Brain pericyte (primary cell): ENCODE results near the gene MPC2.

Experiments
- DNase-seq: peaks from one replicate; pipeline ENCODE4 v3.0.0-alpha.2; 2012; ENCODE audit warnings: low read depth, low spot score

Gene MPC2

GRCh38 chr1:167936930-167937708 is at the start of gene MPC2:
MPC2 (minus strand) TSS chr1:167937072; CDS start chr1:167935841, 1,231 bp downstream.
- DNase-seq: peak; percentile 21

DNA sequence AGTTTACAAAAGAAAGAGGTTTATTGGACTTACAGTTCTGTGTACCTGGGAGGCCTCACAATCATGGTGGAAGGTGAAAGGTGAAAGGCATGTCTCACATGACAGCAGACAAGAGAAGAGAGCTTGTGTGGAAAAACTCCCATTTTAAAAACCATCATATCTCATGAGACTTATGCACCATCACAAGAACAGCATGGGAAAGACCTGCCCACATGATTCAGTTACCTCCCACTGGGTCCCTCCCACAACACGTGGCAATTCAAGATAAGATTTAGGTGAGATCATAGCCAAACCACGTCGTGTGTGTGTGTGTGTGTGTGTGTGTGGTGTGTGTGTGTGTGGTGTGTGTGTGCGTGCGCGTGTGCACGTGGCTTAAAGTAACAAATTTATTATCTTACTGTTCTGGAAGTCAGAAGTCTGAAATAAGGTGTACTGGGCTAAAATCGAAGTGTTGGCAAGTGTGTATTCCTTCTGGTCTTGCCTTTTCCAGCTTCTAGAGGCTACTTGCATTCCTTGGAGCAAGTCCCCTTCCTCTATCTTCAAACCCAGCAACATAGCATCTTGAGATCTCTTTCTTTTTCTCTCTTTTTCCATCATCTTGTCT is 48.1 kb upstream of the MPC2 start:
- no peak for DNase-seq

DNA sequence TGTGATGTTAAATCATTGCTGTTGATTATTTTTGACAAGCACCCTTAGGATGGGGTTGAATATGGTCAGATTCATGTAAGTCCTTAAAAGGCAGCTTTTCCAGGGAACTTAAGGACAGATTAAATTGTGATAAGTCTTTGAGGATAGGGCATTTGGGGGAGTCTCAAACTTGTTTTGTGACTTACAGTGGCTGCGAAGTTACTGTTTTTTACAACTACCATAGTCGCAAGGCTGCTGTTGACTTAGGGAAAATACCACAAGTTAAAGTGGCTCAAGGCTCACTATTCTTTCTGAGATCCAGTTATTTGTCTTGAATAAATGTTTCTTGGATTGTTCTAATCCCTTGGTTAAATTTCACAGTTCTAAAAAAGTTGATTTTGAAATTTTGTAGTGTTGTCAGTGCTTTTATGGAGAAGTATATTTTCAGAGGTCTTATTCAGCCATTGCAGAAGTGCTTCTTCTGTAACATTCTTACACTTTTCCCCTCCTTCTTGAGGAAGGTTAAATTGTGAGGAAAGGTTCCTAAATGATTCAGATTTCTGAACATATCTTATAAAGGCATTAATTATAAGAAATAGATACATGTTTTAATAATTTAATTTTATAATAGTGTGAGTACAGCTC is 47.0 kb upstream of the MPC2 start:
- DNase-seq: no peak

DNA sequence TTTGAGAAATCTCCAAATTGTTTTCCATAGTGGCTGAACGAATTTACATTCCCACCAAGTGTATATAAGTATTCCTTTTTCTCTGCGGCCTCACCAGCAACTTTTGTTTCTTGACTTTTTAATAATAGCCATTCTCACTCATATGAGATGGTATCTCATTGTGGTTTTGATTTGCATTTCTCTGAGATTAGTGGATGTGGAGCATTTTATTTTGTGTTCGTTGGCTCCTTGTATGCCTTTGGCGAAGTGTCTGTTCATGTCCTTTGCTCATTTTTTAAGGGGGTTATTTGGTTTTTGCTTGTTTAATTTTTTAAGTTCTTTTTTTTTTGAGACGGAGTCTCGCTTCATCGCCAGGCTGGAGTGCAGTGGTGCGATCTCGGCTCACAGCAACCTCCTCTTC is 45.1 kb upstream of the MPC2 start:
- DNase-seq: no peak

DNA sequence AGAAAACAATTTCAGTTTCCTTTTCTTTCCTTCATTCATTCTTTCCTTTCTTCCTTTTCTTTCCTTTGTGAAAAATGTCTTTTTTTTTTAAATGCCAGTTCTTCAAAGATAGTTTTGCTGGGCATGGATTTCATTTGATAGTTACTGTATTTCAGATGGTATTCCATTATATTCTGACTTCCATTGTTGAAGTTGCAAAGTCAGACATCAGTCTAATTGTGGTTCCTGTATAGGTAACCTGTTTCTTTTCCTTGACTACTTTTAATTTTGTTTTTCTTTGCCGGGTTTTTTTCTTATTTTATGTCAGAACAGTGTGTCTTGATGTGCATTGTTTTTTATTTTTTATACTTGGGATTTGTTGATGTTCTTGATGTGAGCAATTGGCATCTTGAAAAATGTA is 40.4 kb upstream of the MPC2 start:
- DNase-seq: no peak

DNA sequence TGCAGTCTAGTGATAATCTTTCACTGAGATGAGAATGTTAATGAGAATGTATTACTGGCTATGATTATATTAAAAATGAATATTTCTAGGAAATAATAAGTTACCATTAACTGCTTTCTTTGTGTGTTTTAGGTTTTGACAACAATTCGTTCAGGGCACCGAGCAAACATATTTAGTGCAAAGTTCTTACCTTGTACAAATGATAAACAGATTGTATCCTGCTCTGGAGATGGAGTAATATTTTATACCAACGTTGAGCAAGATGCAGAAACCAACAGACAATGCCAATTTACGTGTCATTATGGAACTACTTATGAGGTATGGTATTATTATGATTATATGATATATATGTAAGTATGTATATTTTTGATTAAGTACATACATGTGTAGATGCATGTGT is 37.8 kb upstream of the MPC2 start:
- no peak for DNase-seq

- no peak for DNase-seq
Measured at GRCh38 chr1:167973832-167974231, 37.0 kb upstream of the MPC2 start.

- DNase-seq: no peak
Measured at GRCh38 chr1:167968569-167968968, 31.7 kb upstream of the MPC2 start.

DNA sequence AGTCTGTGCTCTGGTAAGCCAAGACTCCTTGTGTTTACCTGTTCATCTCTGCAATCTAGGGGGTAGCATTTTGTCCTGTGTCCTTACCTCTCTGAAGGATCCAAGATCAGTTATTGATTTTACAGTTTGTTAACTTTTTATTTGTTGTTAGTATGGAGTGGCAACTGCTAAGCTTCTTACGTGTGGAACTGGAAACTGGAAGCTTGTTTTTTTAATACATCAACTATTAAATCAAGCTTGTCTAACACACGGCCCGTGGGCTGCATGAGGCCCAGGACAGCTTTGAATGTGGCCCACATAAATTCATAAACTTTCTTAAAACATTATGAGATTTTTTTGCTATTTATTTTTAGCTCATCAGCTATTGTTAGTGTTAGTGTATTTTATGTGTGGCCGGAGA is 29.2 kb upstream of the MPC2 start:
- DNase-seq: no peak

GRCh38 chr1:167964646-167965045 is 27.8 kb upstream of the MPC2 start:
- no peak for DNase-seq

GRCh38 chr1:167957710-167958109 is 20.8 kb upstream of the MPC2 start:
- DNase-seq: no peak

DNA sequence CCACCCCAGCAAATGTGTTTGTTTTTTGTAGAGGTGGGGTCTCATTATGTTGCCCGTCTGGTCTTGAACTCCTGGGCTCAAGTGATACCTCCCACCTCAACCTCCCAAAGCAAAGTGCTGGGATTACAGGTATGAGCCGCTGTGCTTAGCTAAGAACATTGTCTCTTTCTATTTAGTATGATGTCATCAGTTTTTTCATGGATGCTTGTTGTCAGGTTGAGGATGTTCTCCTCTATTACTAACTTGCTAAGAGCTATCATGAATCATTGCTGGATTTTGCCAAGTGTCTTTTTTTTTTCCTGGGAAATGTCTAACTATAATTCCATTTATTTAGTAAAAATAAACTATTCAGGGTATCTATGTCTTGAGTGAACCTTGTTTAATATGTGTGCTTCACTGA is 19.0 kb upstream of the MPC2 start:
- DNase-seq: no peak

GRCh38 chr1:167950569-167950968 is 13.7 kb upstream of the MPC2 start:
- no peak for DNase-seq

DNA sequence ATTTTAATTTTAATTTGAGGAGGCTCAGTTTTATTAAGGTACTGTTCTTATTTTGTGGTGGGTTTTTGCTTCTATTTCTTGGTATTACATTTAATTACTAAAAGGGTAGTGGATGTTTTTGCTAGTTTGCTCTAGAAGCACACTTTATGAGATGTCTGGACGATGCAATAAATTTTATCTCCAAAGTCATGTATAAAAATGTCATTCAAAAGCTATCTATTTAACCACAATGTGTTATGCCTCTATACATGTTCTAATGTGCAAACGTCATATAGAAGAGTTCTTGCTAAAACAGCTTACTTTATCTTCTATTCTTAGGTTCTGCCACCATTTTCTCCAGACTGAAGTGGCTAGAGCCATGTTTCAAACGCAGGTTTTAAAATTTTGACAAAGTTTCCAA is 12.9 kb upstream of the MPC2 start:
- DNase-seq: no peak

GRCh38 chr1:167947733-167948132 is 10.9 kb upstream of the MPC2 start:
- no peak for DNase-seq

DNA sequence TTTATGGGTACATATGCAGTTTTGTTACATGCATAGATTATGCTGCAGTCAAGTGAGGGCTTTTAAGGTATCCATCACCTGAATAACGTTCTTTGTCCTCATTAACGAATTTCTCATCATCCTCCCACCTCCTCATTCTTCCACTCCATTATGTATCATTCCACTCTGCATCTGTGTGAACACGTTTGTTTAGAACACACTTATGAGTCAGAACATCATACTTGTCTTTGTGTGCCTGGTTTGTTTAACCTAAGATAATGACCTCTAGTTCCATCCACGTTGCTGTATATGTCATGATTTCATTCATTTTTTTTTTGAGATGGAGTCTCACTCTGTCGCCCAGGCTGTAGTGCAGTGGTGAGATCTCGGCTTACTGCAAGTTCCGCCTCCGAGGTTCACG is 6.7 kb upstream of the MPC2 start:
- no peak for DNase-seq

GRCh38 chr1:167940264-167940663 is 3.4 kb upstream of the MPC2 start:
- no peak for DNase-seq

DNA sequence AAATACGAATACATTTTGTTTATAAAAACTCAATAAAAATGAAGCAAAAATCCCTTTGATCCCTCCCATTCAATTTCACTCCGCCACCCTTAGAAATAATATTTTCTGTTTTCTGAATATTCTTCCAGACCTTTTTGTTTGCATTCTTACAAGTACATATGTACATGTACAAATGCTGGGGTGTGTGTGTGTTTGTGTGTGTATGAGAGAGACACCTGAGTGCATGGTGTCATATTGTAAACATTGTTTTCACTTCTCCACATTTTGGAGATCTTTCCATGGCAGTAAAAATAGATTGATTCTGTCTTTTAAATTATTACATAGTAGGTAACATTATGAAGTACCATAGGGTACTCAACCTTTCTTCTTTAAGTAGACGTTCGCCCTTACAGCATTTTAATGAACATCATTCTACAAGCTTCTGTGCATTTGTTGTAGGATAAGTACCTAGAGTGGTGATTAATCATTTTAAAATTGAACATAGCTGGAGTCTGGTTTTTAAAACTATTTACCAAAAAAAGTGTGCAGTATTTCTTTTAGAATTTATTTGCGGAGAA is 1.3 kb upstream of the MPC2 start:
- no peak for DNase-seq

DNA sequence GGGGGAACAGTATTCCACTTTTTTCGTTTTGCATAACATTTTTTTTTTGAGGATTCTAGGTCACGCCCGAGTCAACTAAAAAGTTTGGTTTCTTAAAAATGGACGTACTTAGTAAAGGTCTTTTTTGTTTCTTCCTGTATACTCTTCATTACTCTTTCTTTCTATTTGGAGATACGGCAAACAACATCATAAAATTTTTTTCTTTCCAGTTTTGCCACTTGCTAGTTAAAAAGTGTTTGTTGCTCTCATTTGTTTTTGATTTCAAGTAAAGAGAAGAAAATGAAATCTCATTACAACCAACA is 788 bp upstream of the MPC2 start:
- DNase-seq: no peak

DNA sequence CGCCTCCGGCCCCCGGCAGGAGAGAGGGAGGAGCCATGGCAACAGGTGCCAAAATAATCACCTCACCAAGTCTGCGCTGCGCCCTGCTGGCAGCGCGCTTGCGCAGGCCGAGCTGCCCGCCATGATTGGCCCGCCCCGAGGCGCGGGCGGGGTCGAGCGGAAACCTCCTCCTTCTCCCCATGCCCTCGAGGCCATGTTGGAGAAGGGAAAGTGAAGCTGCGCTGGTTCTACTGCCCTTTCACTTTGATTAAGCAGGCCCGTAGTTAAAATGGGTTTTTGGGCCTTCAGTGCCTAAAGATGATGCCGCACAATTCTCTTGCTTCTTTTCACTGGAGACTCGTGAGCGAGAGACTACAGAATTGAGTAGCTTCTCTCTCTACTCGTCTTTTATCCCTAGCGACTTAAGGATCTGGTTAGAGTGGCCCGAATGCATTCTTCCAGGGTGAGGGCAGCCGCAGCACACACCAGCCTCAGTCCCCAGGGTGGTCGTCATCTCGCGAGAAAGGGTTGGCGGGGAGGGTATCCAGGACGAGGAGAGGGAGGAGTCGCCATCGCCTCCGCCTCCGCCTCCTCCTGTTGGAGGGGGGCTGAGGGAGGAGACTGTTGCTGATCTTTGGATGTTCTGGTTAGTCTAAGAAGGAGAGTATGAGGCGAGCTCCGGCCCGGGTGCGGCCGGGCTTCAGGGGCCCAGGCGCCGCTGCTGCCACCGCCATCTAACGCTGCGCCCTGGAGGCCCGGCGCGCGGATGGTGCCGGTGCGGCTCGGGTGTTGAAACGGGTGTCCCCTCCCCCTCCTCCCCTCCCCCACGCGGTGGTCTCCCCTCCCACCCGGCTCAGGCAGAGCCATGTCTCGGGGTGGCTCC is 573 bp downstream of the MPC2 start, which contains the start of gene DCAF6:
DCAF6 (plus strand) TSS at position 616 of the 862 bp plus-strand sequence; CDS start at position 845, 229 bp downstream.
- DNase-seq: peak; percentile 98

DNA sequence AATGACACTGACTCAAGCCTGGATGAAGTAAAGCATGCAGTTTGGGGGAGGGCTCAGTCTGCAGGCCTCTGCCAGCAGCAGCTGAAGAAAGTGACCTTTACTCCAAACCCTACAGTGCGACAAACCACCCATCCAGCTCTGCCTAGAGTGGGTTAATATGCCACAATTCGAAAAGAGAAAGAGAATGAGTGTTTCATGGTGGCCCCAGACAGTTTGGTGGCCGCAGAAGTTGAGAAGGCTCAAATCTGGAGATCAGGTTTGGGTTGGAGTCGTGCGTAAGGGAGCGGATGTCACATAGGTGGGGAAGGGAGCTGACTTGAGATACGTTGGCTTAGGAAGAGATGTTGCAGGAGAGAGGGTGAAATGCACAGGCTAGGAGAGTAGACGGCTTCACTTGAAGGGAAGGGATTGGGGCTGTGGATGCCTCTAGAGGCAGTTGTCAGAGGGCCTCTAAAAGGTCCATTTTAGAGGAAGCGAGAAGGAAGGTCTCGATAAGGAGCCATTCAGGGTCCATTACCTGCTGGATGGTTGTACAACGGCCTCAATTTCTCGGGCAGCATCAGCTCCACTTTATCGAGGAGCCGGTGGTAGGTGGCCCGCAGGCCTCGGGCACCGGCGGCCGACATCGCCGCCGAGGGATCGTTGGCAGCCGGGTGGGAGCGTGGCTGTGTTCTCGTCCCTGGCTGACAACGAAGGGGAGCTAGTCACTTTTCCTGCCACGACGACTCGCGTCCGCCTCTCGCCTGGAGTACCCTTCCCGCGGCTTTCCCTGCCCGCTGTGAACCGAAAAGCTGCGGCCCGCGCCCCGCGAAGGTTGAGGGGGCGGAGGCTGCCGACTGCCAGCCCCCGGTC is 1.4 kb downstream of the MPC2 start:
- peak; percentile 20 for DNase-seq
